CD4-positive, alpha-beta T cell (primary cell): ENCODE results near the gene ITGB8. TPM values are rescaled to one million over a fixed set of nuclear protein-coding genes. Genes with fewer than 3 reads are reported as not detected.

ENCODE experiments used
- ATAC-seq: fragments of 200-7000 bp; cut with Tn5 transposase; one replicate; pipeline ENCODE4 v1.10.0; 2022; ENCODE audit warnings: mild to moderate bottlenecking; ENCODE audit not compliant: poor library complexity
- CTCF ChIA-PET: fragments of 350-600 bp; sonication (Branson Sonifier 250); formaldehyde crosslinking; loops from one replicate; lab custom pipeline; 2021; ENCODE audit warnings: antibody characterized with exemption, inconsistent platforms; lab: Charles Lee
- POLR2A ChIA-PET: fragments of 350-600 bp; sonication (Branson Sonifier 250); formaldehyde crosslinking; loops from one replicate; lab custom pipeline; 2021; ENCODE audit warnings: antibody characterized with exemption, inconsistent platforms; lab: Charles Lee
- DNase-seq, 14 experiments: peaks; one replicate each; pipeline ENCODE4 v3.0.0-alpha.2; 2013 to 2020; ENCODE audit warnings: mixed read lengths in 2 of 14
- H3K27ac ChIP-seq, 2 donors: one replicate each; pipeline versions ENCODE4 v1.5.1 to v1.7.0; 2013; ENCODE audit warnings: low read length in 2 of 2, low read depth in 1 of 2, mild to moderate bottlenecking in 1 of 2
- H3K27me3 ChIP-seq, 2 experiments: 1 replicate in 1 of 2; 2 replicates in 1 of 2; pipeline versions ENCODE4 v1.6.1 to v1.7.0; 2013; ENCODE audit warnings: low read length in 2 of 2, control low read depth in 1 of 2, mild to moderate bottlenecking in 1 of 2, moderate library complexity in 1 of 2; ENCODE audit not compliant: insufficient read depth in 2 of 2, control insufficient read depth in 1 of 2
- H3K36me3 ChIP-seq: one replicate; pipeline ENCODE4 v1.6.1; 2013; ENCODE audit warnings: low read length, control low read depth; ENCODE audit not compliant: insufficient read depth
- H3K4me1 ChIP-seq: one replicate; pipeline ENCODE4 v1.6.1; 2013; ENCODE audit warnings: low read length, control low read depth; ENCODE audit not compliant: insufficient read depth
- H3K4me3 ChIP-seq: one replicate; pipeline ENCODE4 v1.5.1; 2013; ENCODE audit warnings: mild to moderate bottlenecking, low read length, moderate library complexity
- H3K9me3 ChIP-seq, 2 experiments: 1 replicate in 1 of 2; 2 replicates in 1 of 2; pipeline versions ENCODE4 v1.6.1 to v1.7.0; 2013; ENCODE audit warnings: low read length in 2 of 2, mild to moderate bottlenecking in 2 of 2, control low read depth in 1 of 2, moderate library complexity in 1 of 2; ENCODE audit not compliant: control insufficient read depth in 1 of 2, insufficient read depth in 1 of 2
- H3K27ac Mint-ChIP-seq: one replicate; pipeline ENCODE4 v1.8.0; 2020; ENCODE audit warnings: mixed read lengths
- H3K27me3 Mint-ChIP-seq: one replicate; pipeline ENCODE4 v1.8.0; 2021; ENCODE audit warnings: mixed read lengths
- H3K36me3 Mint-ChIP-seq: one replicate; pipeline ENCODE4 v1.8.0; 2021; ENCODE audit warnings: low read depth, mixed read lengths
- H3K4me1 Mint-ChIP-seq: one replicate; pipeline ENCODE4 v1.8.0; 2021; ENCODE audit warnings: low read depth, mixed read lengths
- H3K4me3 Mint-ChIP-seq: one replicate; pipeline ENCODE4 v1.8.0; 2020; ENCODE audit warnings: mild to moderate bottlenecking, mixed read lengths
- H3K9me3 Mint-ChIP-seq: one replicate; pipeline ENCODE4 v1.8.0; 2020; ENCODE audit warnings: mixed read lengths
- intact Hi-C, 2 experiments: fragments of 100-400 bp; cut with DNase I in 1 of 2; cut with micrococcal nuclease in 1 of 2; formaldehyde crosslinking; loops; one replicate each; pipeline versions ENCODE4 v1.15.1 to v1.9.0; 2023 to 2025; cut with DNase I, micrococcal nuclease
- total RNA-seq, 174 experiments: library from RNA in 2 of 174; stranded (reverse) in 2 of 174; gene quantifications; one replicate each; pipeline ENCODE4 v1.2.3 and lab custom pipeline; 2021 to 2026
- TF ChIP-seq, protein P1 (sequence below): fragments of 200-600 bp; IDR thresholded peaks from one replicate; pipeline ENCODE4 v1.8.0; 2022; ENCODE audit warnings: antibody characterized with exemption, mild to moderate bottlenecking

ITGB8 gene
- total RNA-seq, 2 experiments from 2014 or later: not detected

- no peak overlapping the region for H3K4me3 Mint-ChIP-seq
- no peak overlapping the region for H3K27ac Mint-ChIP-seq
- Histone ChIP-seq H3K4me1 (no peaks in the 10 kb centered on the region), H3K9me3 (peaks cover 0 to 11% of the 10 kb centered on the region in 2 experiments), H3K4me3 (no peak overlapping the region), H3K27me3 (no peaks in the 10 kb centered on the region), H3K36me3 (no peaks in the 10 kb centered on the region), H3K27ac (no peak overlapping the region)
- intact Hi-C loops: no loop called here
- H3K36me3 Mint-ChIP-seq: no peaks in the 10 kb centered on the region
- POLR2A ChIA-PET: no interaction called here
- no peak for ATAC-seq
- TF ChIP-seq, protein P1, sequence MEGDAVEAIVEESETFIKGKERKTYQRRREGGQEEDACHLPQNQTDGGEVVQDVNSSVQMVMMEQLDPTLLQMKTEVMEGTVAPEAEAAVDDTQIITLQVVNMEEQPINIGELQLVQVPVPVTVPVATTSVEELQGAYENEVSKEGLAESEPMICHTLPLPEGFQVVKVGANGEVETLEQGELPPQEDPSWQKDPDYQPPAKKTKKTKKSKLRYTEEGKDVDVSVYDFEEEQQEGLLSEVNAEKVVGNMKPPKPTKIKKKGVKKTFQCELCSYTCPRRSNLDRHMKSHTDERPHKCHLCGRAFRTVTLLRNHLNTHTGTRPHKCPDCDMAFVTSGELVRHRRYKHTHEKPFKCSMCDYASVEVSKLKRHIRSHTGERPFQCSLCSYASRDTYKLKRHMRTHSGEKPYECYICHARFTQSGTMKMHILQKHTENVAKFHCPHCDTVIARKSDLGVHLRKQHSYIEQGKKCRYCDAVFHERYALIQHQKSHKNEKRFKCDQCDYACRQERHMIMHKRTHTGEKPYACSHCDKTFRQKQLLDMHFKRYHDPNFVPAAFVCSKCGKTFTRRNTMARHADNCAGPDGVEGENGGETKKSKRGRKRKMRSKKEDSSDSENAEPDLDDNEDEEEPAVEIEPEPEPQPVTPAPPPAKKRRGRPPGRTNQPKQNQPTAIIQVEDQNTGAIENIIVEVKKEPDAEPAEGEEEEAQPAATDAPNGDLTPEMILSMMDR: no peak
- no peaks in the 10 kb centered on the region for H3K4me1 Mint-ChIP-seq
- H3K27me3 Mint-ChIP-seq: no peaks in the 10 kb centered on the region
- CTCF ChIA-PET: no interaction called here
- no peak for DNase-seq
- peaks cover 2% of the 10 kb centered on the region for H3K9me3 Mint-ChIP-seq
These were observed 112.3 kb downstream of the ITGB8 start for GRCh38 chr7:20442951-20443350.

DNA sequence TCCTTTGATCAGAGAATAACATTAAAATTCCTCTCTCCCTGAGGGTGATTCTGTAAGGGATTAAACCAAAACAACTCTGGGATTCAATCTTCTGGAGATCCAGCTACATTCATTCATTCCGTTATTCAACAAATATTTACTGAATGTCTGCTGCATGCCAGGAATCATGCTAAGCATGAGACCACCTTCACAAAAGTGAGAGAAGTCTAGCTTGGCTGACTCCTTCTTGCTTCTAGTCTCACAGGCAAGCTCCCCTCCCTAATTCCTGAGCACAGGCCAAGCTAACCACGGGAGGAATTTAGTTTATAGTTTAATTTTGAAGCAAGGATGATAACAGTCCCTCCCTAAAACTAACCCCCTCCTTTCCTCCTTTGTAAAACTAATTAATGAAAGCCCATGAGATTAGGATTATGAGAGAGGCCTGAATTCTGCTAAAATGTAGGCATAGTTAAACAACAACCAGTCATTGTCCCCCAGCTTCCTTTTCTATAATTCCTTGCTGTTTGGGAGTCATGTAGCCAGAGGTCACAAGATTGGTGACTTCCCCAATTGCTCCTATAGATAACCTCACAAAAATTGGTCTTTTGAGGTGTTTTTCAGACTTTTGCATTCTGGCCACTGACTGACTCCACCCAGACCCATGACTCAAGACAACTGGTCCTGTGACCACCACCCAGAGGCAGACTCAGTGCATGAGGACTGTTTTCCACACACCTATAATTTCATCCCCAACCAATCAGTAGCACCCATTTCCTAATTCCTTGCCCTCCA is 113.5 kb downstream of the ITGB8 start:
- Mint-ChIP-seq H3K36me3 (no peaks in the 10 kb centered on the region), H3K27me3 (no peaks in the 10 kb centered on the region), H3K27ac (no peak overlapping the region), H3K4me1 (no peaks in the 10 kb centered on the region), H3K9me3 (peaks cover 2% of the 10 kb centered on the region), H3K4me3 (no peak overlapping the region)
- H3K36me3 ChIP-seq: no peaks in the 10 kb centered on the region
- H3K9me3 ChIP-seq: peaks cover 0 to 11% of the 10 kb centered on the region in 2 experiments
- no peak overlapping the region for H3K27ac ChIP-seq
- ChIA-PET POLR2A (no interaction called here), CTCF (no interaction called here)
- no peaks in the 10 kb centered on the region for H3K27me3 ChIP-seq
- intact Hi-C loops: no loop called here
- DNase-seq (peak in 2 of 14 experiments; percentile 15 to 37), ATAC-seq (no peak)
- H3K4me3 ChIP-seq: no peak overlapping the region
- no peaks in the 10 kb centered on the region for H3K4me1 ChIP-seq
- TF ChIP-seq, protein P1: no peak

- no peak overlapping the region for H3K4me3 Mint-ChIP-seq
- ChIA-PET POLR2A (no interaction called here), CTCF (no interaction called here)
- H3K9me3 ChIP-seq: peaks cover 0 to 7% of the 10 kb centered on the region in 2 experiments
- ATAC-seq (no peak), DNase-seq (no peak)
- H3K4me3 ChIP-seq: no peak overlapping the region
- peaks cover 2% of the 10 kb centered on the region for H3K9me3 Mint-ChIP-seq
- no peaks in the 10 kb centered on the region for H3K36me3 Mint-ChIP-seq
- TF ChIP-seq, protein P1: no peak
- no peaks in the 10 kb centered on the region for H3K4me1 ChIP-seq
- no peak overlapping the region for H3K27ac ChIP-seq
- no peaks in the 10 kb centered on the region for H3K4me1 Mint-ChIP-seq
- no peak overlapping the region for H3K27ac Mint-ChIP-seq
- no peaks in the 10 kb centered on the region for H3K27me3 ChIP-seq
- intact Hi-C loops: no loop called here
- H3K36me3 ChIP-seq: no peaks in the 10 kb centered on the region
- H3K27me3 Mint-ChIP-seq: no peaks in the 10 kb centered on the region
These were observed 116.4 kb downstream of the ITGB8 start for GRCh38 chr7:20447021-20447650.
